HG03045 (cell line): ENCODE results near the gene ITGA6.

Experiments
- ATAC-seq: cut with Tn5 transposase; IDR thresholded peaks from one replicate; pipeline ENCODE4 v1.9.1; 2021; ENCODE audit warnings: mild to moderate bottlenecking, moderate library complexity; ENCODE audit not compliant: unreplicated experiment

The ITGA6 gene

DNA sequence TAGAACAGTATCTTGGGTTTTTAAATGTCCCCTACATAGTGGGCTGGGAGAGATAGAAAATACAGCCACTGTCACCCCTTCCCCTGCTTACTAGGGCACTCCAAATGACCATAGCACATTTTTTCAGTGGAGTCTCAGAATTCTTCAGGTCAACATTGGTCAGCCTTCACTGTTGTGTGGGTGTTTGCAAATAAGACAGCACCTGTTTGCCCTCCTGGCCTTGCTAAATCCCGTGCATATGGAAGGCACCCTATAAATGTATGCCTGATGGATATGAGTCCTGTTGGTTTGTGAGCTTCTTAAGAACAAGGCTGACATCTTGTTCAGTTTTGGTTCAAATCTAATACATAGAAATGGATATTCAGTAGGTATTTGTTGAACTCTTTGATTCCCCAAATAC lies 12.5 kb downstream of the ITGA6 start:
- no peak for ATAC-seq

- no peak for ATAC-seq
Measured at GRCh38 chr2:172440795-172441194, 13.4 kb downstream of the ITGA6 start.

GRCh38 chr2:172442072-172442895 lies 14.9 kb downstream of the ITGA6 start:
- no peak for ATAC-seq

GRCh38 chr2:172445851-172446250 lies 18.5 kb downstream of the ITGA6 start:
- no peak for ATAC-seq

DNA sequence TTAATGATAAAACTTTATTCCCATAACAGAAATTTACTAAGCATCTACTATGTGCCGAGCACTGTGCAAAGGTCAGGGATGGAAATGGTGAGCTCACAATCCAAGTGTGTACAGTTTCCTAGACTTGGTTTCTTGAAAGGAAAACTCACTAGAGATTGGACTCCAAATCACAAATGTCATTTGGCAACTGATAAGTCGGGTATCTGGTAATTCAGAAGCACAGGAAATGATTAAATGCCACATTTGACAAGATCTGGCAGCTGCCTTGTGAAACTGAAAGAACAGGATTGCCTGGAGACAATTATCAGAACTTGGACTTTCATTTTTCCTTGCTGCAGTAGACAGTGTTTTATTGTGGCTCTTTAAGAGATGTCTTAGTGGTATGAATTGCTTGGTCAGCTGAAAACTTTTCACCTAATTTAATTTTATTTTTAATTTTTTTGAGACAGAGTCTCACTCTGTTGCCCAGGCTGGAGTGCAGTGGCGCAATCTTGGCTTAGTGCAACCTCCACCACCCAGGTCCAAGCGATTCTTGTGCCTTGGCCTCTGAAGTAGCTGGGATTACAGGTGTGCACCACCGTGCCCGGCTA lies 19.2 kb downstream of the ITGA6 start:
- no peak for ATAC-seq

DNA sequence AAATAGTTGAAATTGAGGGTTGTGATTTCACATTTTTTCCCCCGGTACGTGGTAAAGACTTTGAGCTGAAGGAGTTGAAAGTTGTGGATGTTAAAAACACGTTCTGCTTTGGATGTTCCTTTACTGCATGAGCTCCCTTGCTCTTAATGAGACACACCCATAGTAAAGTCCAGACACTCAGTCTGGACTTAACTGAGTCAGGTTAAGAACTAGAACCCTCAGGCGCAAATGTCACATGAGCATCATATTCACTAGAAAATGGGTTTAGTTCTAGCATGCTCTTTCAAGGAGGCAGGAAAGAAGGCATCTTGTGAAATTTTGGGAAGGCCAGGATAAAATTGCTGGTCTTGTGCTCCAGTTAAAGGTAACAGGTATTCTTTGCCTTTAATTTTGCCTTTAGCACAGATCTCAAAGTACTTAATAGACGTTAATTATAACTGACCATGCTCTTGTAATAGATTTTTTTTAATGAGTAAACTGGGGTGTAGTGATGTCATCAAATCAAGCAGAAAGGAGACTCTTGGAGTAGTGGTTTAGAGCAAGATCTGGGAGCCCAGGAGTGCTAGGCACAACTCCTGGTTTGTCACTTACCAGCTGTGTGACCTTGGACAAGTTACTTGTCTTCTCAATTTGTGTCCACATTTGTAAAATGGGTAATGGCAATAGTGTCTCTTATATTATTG lies 20.6 kb downstream of the ITGA6 start:
- ATAC-seq: no peak

DNA sequence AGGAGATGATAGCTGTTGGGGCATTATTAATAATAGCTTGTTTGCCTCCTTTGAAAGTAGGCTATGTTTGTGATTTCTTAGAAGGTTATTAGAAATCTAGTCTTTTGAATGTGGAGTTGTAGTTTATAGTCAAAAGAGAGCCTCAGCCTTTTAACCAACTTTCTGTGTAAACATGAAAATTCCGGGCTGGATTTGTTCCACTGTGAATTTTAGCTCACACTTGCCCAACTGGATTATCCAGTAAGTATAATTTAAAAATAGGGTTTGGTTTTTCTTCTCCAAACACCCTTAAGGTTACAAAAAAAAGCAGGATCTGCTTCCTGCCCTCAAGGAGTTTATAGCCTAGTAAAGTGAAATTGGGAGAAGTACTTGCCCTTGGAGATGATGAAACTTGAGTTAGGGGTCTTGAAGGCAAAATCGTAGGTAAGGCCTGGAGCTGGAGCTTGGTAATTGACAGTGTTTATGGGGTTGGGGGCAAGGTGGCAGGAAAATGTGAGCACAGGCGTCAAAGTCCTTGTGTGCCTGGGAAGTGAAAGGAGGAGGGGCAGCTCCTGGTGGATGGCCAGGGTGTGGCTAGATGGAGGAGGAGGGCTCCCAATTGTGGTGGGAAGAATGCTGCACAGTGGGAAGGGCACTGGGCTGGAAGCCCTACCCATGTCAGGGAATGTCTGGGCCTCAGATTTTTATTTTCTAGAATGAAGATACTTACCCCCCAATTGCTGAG lies 21.3 kb downstream of the ITGA6 start:
- no peak for ATAC-seq

DNA sequence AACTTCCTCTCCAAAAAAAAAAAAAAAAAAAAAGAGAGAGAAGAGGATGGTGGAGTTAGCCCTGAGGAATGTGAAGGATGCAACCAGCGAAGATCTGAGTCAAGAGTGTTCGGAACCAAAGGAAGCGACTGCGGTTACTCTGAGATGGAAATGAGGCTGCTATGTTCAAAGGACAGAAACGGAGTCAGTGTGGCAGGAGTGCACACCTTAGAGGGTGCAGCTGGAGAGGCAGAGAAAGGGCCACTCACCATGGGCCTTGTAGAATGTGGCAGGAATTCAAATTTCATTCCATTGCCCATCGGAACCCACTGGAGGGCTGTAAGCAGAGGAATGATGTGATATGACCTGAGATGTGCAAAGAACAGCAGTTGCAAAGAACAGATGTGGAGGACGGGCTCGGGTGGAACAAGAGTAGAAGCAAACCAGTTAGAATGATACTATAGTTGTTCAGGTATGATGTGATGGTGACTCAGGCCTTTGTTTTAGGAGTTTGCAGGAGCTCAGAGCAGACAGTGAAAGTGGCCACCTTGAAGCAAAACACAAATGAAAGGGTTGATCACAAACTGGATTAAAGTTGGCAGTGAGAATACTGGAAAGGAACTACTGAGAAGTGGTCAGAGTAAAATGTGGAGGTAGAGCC lies 22.6 kb downstream of the ITGA6 start:
- no peak for ATAC-seq

- no peak for ATAC-seq
Measured at GRCh38 chr2:172451923-172452322, 24.5 kb downstream of the ITGA6 start.

DNA sequence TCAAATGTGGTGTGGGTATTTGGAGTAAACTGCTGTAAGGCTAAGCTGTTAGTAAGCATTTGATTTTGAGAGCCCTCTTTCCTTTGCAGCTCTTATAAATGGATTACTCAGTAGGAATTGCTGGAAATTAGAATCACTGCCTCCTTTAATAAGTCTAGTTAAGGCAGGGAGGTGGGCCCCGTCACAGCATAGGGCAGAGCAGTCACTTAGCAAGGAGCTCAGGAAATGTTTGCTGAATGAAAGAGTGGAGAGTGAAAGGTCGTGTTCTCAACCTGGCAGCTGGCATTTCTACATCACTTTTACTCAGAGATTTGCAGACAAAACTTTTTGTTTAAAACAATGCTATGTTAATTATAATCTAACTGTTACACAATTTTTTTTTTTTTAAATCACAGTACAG lies 25.5 kb downstream of the ITGA6 start:
- no peak for ATAC-seq

GRCh38 chr2:172454404-172455120 lies 27.2 kb downstream of the ITGA6 start:
- no peak for ATAC-seq

DNA sequence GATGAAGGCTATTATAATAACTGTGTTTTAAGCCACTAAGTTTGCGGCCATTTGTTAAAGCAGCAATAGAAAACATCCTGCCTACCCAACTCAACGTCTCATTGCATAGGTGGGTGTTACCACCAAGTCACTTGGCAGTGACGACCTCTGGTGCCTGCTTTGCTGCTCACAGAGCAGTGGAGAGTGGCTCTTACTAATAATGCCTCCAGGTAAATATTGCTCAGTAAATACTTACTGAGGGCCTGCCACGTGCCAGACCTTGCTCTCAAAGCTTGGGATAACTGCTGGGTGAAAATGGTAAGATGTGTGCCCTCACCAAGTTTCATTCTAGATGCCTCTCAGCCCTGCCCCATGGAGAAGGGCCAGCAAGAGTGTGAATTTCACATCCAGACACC lies 27.7 kb downstream of the ITGA6 start:
- no peak for ATAC-seq

DNA sequence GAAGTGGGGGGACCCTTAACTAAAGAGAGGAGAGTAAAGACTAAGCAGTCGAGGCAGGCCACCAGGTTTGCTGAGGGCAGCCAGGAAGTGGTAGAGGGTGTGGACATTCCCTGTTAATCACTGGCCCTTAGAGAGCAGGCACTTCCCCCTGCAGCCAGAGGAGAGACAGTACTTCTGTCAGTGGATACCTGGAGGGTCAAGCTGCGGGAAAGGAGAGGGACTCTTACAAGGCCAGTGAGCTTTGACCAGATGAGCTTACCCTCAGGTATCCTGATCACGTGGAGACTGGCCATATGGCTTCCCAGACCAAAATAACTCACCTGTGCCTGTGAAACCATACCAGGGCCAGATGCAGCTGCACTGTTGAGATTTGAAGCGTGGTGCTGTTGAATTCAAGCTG lies 28.6 kb downstream of the ITGA6 start:
- ATAC-seq: no peak

GRCh38 chr2:172457536-172457935 lies 30.1 kb downstream of the ITGA6 start:
- ATAC-seq: no peak

- no peak for ATAC-seq
Measured at GRCh38 chr2:172458561-172459124, 31.3 kb downstream of the ITGA6 start.

DNA sequence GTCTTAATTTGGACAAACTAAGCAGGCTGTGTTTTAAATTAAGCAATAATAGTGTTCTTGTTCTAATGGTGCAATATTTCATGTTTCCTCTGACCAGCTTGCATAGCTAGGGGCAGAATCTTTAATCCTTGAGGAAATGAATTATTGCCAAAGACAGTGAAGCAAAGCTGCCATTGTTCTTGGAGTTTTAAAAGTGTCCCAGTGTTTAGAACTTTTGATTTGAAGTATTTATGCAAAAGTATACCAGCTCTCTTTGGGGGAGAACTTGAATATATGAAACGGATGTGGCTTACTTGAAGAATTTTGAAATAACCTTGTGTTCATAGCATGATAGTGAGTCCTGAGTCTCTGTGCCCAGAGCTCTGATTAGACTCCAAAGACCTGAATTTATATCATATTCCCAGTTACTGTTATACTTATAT lies 33.4 kb downstream of the ITGA6 start:
- no peak for ATAC-seq

GRCh38 chr2:172461591-172462372 lies 34.4 kb downstream of the ITGA6 start:
- ATAC-seq: no peak

DNA sequence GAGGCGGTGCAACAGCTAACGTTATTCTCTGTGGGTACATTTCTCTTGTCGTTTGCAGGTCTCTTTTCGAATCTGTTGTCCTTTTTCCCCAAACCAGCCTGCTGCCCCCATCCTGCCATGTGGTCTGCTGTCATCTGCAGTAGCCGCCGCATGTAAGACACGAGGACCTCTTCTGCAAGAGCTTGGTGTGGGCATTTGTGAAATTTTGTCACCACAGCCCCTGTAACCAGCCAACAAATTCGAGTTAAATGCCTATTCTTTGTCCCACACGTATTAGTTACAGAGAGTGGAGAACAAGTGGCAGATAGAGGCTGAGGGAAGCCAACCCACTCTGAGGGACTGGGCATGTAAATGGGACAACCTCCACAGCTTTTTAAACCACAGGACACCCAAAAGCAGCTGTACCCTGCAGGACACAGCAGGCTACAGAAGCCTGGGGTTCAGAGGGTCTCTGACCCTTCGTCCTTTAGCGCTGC lies 35.0 kb downstream of the ITGA6 start:
- no peak for ATAC-seq

DNA sequence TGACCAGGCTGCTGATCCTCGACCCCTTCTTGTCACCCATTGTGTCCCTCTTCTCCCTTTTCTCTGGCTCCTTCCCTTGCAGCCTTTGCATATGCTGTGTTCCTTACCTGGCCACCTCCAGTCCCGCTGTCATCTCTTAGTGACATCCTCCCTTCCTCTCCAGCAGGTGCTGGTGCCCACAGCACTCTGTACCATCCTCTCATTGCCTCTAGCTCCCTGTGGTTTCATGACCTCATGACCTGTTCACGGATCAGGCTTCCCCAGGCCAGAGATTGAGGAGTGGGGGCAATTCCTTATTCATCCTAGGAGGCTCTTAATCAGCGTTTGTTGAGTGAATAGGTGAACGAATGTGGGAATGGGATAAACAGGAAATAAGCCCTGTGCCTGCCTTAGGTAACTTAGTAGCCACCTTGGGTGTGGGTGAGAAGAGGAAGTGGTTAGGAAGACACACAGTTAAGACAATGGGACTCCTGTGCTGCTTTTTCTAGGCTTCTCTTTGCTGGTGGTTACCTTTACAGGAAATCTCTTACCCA lies 35.5 kb downstream of the ITGA6 start:
- ATAC-seq: no peak
